Adrenal gland (tissue), 12 donors: ENCODE measurements around the gene GAS5. TPM values are rescaled to one million over a fixed set of nuclear protein-coding genes. Genes with fewer than 3 reads are reported as not detected.

Source experiments
- DNase-seq, 7 donors: peaks; one replicate each; pipeline ENCODE4 v3.0.0-alpha.2; 2019 to 2020
- H3K27ac ChIP-seq, 5 donors: fragments of 200-600 bp; sonication (generic) in 4 of 5; 1 replicate in 3 of 5; 2 replicates in 2 of 5; pipeline versions ENCODE4 v1.5.1 to v1.8.0; 2016 to 2020; ENCODE audit warnings: mild to moderate bottlenecking in 1 of 5
- H3K27me3 ChIP-seq: fragments of 200-600 bp; 2 replicates; pipeline ENCODE4 v1.8.0; 2021
- H3K36me3 ChIP-seq, 2 donors: fragments of 200-600 bp; replicated peaks in 1 of 2; 1 replicate in 1 of 2; 2 replicates in 1 of 2; pipeline versions ENCODE4 v1.5.1 to v1.8.0; 2018 to 2022
- H3K4me1 ChIP-seq, 2 donors: fragments of 200-600 bp; replicated peaks in 1 of 2; 1 replicate in 1 of 2; 2 replicates in 1 of 2; pipeline versions ENCODE4 v1.5.1 to v1.8.0; 2018 to 2021
- H3K4me3 ChIP-seq, 4 donors: fragments of 200-600 bp; sonication (generic) in 3 of 4; one replicate each; pipeline ENCODE4 v1.5.1; 2016 to 2018
- H3K9me3 ChIP-seq, 3 donors: fragments of 200-600 bp; sonication (generic) in 1 of 3; replicated peaks in 1 of 3; 1 replicate in 2 of 3; 2 replicates in 1 of 3; pipeline versions ENCODE4 v1.5.1 to v1.8.0; 2016 to 2021
- CTCF ChIP-seq, 6 experiments: fragments of 450-650 bp in 4 of 6; fragments of 200-600 bp in 2 of 6; sonication (generic) in 1 of 6; IDR thresholded peaks; 1 replicate in 5 of 6; 2 replicates in 1 of 6; pipeline versions ENCODE4 v1.5.1 to v1.8.0; 2016 to 2021; ENCODE audit warnings: antibody characterized with exemption in 6 of 6, mild to moderate bottlenecking in 2 of 6, moderate library complexity in 1 of 6
- POLR2A ChIP-seq, 2 donors: fragments of 450-650 bp; IDR thresholded peaks; one replicate each; pipeline ENCODE4 v1.6.1; 2017; ENCODE audit warnings: antibody characterized with exemption in 2 of 2, mild to moderate bottlenecking in 2 of 2, moderate library complexity in 1 of 2
- WGBS, 4 donors: extraction: QIAGEN DNeasy Blood & Tissue Kit in 2 of 4; methylation state at CpG; one replicate each; pipeline versions ENCODE4 v1.1.5 to v1.1.7; 2013 to 2017; 5-methylcytosine and 5-hydroxymethylcytosine counted together
- intact Hi-C, 2 donors: fragments of 100-400 bp; cut with DNase I; formaldehyde crosslinking; loops; one replicate each; pipeline versions ENCODE4 v1.14.1 to v1.15.0; 2022 to 2023
- polyA plus RNA-seq, 3 donors: library from polyadenylated mRNA; stranded (reverse); fragments of 200-250 nt in 2 of 3; fragments of 350-450 nt in 1 of 3; fragmentation: Illumina TruSeq in 1 of 3; extraction: RNeasy Lipid Tissue Mini Kit (QIAGEN cat#74804) in 1 of 3; gene quantifications; one replicate each; pipeline ENCODE4 v1.2.3, GENCODE V29; 2013 to 2014
- total RNA-seq, 9 donors: library from RNA; depleted of rRNA in 4 of 9; stranded (reverse); fragments of >200 nt in 4 of 9; fragments of 120-200 nt in 1 of 9; fragmentation: NEBNext Ultra II Directional in 1 of 9; extraction: Animal tissue kit (Norgen Biotek cat#: 25700) in 1 of 9; gene quantifications; one replicate each; pipeline versions ENCODE4 v1.1.0 to v1.2.4, GENCODE V29; 2013 to 2023
- donor health status: healthy with polysubstance abuse.
- donor health status: Bipolar disorder and iron deficiency.
- donor health status: DM: yes; HTN: yes; CAD: no.
- donor health status: DM: no; HTN: no; CAD: no.
- donor health status: DM: no; HTN: no; CAD: no.
- donor health status: DM: yes; HTN: yes; CAD: no.

Gene GAS5
- total and polyA plus RNA-seq, 12 donors = 112 to 720 (median 279) TPM

GRCh38 chr1:173889885-173890284 is 22.1 kb upstream of the GAS5 start:
- TF ChIP-seq CTCF (IDR thresholded peaks at IDR 0.05) (no peak), POLR2A (IDR thresholded peaks at IDR 0.05) (no peak)
- intact Hi-C loops = no loop called here
- peaks cover 0 to 14% of the 10 kb centered on the region in 2 donors for H3K36me3 ChIP-seq
- no peak overlapping the region for H3K27ac ChIP-seq
- H3K27me3 ChIP-seq = no peaks in the 10 kb centered on the region
- no peak for DNase-seq
- 93 to 100% (median 99%) methylated on average over 2 of the region's 2 CpGs for WGBS, 4 donors
- H3K4me3 ChIP-seq = no peak overlapping the region
- H3K4me1 ChIP-seq = no peaks in the 10 kb centered on the region
- no peaks in the 10 kb centered on the region for H3K9me3 ChIP-seq

DNA sequence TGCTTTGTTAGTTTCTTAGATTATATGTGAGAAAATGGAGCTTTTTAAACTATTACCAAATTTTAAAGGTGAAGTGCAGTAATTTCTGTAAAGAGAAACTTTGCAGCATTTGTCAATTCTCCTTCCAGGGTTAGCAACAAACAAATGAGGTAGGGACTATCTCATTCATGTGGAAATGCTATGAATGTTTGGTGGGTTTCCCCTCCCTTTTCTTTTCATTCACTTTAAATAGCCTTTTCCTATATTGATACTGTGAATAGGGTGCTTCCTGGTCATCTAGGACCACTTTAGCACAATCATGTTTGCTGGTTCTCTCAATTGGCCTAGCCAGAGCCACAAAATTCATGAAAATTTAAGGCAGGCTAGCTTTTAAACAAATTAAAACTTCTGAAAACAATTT is 21.0 kb upstream of the GAS5 start:
- no peak for TF ChIP-seq CTCF (IDR thresholded peaks at IDR 0.05)
- Histone ChIP-seq H3K36me3 (peaks cover 0 to 14% of the 10 kb centered on the region in 2 donors), H3K9me3 (no peaks in the 10 kb centered on the region), H3K4me3 (no peak overlapping the region), H3K27me3 (no peaks in the 10 kb centered on the region), H3K4me1 (no peaks in the 10 kb centered on the region), H3K27ac (no peak overlapping the region)
- DNase-seq = no peak
- intact Hi-C loops = no loop called here

- no peak for TF ChIP-seq CTCF (IDR thresholded peaks at IDR 0.05)
These were observed 19.8 kb upstream of the GAS5 start for GRCh38 chr1:173887627-173888026.

DNA sequence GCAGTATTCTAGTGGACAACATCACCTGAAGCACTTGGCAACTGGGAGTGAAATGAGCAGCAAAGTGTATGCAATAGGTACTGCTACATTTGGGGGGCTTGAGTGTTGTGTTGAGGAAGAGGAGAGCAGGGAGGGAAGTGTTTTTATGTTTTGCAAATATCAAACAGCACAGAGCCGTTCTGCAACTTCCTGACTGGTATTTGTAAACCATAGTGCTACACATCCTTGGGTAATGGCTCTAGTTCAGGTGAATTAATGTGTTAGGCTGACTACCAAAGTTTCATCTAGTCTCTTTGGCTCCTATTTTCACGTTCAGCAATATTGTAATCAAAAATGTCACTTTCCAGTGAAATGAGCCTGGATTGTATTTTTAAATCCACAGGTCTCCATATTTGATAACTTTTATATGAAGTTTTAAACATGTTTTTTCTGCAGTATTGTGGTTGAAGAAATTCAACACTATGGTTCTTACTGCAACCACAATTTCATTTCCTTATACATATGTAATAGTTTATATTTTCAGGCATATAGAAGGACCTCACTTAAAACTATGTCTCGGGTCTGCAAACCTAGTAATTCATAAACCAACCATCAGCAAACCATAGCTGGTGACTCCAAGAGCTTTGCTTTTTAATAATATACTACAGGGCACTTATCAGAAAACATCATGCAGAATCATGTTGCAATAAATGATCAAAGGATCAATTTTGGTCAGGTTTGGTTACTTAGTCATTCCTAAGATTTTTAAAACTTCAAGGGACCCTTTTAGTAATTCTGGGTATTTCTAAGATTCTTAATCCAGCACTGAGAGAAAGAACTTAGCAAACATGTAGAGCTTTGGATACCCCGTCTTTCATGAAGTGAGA is 19.2 kb upstream of the GAS5 start:
- Histone ChIP-seq H3K9me3 (no peaks in the 10 kb centered on the region), H3K4me3 (no peak overlapping the region), H3K27ac (no peak overlapping the region), H3K27me3 (no peaks in the 10 kb centered on the region), H3K4me1 (no peaks in the 10 kb centered on the region), H3K36me3 (peaks cover 0 to 14% of the 10 kb centered on the region in 2 donors)
- DNase-seq = no peak
- intact Hi-C loops = no loop called here
- 80 to 89% (median 86%) methylated on average over 4 of the region's 4 CpGs for WGBS, 4 donors
- TF ChIP-seq POLR2A (IDR thresholded peaks at IDR 0.05) (no peak), CTCF (IDR thresholded peaks at IDR 0.05) (no peak)

More at GRCh38 chr1:173887627-173888026, 19.8 kb upstream of the GAS5 start:
- Histone ChIP-seq H3K4me3 (no peak overlapping the region), H3K9me3 (no peaks in the 10 kb centered on the region), H3K36me3 (peaks cover 0 to 14% of the 10 kb centered on the region in 2 donors), H3K4me1 (no peaks in the 10 kb centered on the region), H3K27ac (no peak overlapping the region), H3K27me3 (no peaks in the 10 kb centered on the region)
- 94 to 99% (median 97%) methylated on average over 2 of the region's 2 CpGs for WGBS, 4 donors
- no peak for DNase-seq
- intact Hi-C loops = no loop called here
